Uterus (tissue), 2 donors: ENCODE measurements around the gene DCLK3.

Experiments used
- CTCF ChIP-seq, 4 experiments: fragments of 200-600 bp in 2 of 4; fragments of 450-650 bp in 2 of 4; sonication (generic) in 2 of 4; IDR thresholded peaks; one replicate each; pipeline ENCODE4 v1.5.1; 2016 to 2019; ENCODE audit warnings: antibody characterized with exemption in 4 of 4, mild to moderate bottlenecking in 2 of 4, moderate library complexity in 1 of 4
- POLR2A ChIP-seq, 2 donors: fragments of 450-650 bp; IDR thresholded peaks; one replicate each; pipeline ENCODE4 v1.6.1; 2016; ENCODE audit warnings: antibody characterized with exemption in 2 of 2, mild to moderate bottlenecking in 1 of 2, moderate library complexity in 1 of 2

DNA sequence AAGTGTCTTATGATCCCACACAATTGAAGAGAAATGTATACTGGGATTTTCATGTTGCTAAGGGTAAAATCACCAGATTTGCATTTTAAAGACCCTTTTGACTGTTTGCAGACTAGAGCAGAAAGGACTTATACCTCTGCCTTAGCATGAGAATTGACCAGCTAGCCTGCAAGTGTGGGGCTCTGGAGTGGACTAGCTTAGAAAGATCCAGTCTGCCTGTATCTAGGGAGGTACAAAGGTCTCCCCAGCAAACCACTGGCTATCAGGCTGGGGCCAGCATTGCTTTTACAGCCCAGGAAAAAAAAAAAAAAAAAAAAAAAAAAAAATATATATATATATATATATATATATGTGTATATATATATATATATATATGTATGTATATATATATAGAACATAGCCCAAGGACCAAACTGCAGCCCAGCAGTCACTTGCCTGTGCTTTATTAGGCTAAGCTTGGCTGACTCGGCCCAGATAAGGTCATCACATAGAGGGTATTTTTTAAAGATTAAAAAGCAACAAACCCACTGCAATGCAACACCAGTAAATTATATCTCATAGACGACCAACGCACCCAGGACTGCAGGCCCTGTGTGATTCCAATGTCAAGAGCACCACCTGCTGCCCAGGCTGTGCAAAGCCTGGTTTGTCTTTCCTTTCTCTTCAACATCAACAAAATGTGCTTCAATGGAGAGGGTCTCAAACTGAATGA lies 63.7 kb downstream of the DCLK3 start:
- TF ChIP-seq POLR2A (IDR thresholded peaks at IDR 0.05) (no peak), CTCF (IDR thresholded peaks at IDR 0.05) (peak; percentile 63 to 76 (median 68))
